Measurements from ENCODE around the gene DCTN4. TPM values are rescaled to one million over a fixed set of nuclear protein-coding genes. Genes with fewer than 3 reads are reported as not detected.

Gene DCTN4
- total RNA-seq, 5 donors from 2014 or later (not counting 1 experiment from before 2014, with no cell fraction given) = 36.9 to 79.8 (median 38.4) TPM

DNA sequence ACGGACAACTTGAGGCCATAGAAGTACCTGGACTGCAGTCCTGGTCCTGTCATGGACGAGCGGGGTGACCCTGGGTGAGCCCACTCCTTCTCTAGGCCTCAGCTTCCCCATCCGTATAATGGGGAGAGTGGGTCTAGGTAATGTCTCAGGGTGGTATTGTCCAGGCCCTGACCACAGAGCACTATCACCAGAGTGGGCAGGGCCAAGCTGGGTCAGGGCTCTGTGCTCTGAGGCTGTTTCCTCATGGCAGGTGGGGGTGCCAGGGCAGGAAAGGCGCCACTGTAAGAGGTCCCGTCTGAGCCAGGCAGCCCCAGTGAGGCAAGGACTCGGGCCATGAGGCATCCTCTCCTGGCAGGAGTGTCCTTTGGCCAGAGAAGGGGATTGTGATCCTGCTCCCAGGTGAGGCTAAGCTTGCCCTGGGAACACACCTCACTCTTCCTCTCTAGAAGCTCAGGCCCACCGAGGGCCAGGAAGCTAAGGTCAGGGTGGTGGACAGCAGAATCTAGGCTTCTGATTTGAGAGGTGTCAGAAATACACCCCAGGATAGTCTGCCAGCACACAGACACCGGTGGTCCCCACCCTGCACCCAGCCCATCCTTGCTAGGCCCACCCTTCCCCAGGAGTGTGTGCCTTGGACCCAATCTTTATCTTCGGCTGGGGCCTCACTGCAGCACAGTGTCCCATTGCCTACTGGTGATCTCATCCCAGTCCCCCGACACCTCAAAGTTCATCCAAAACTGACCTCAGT is 99.3 kb downstream of the DCTN4 start:
- H3K27ac Mint-ChIP-seq = no peak overlapping the region
- ATAC-seq (replicated peaks in 1 of 4) (no peak), DNase-seq (no peak)
- ChIA-PET POLR2A (no interaction called here), CTCF (no interaction called here)
- Histone ChIP-seq H3K4me1 (ENCODE audit: control insufficient read depth in 1 of 2, extremely low read depth in 1 of 2, insufficient read depth in 2 of 2, low read length in 2 of 2) (peaks cover 0 to 13% of the 10 kb centered on the region in 2 experiments), H3K4me3 (ENCODE audit: control insufficient read depth in 1 of 2, extremely low read depth in 1 of 2, low read length in 1 of 2) (no peak overlapping the region), H3K27me3 (replicated peaks in 1 of 2; ENCODE audit: control insufficient read depth in 2 of 2, extremely low read depth in 1 of 2, insufficient read depth in 2 of 2, low read length in 1 of 2) (peaks cover 0 to 24% of the 10 kb centered on the region in 2 experiments), H3K36me3 (ENCODE audit: control insufficient read depth in 2 of 2, extremely low read depth in 1 of 2, insufficient read depth in 1 of 2, low read length in 1 of 2) (no peaks in the 10 kb centered on the region), H3K27ac (ENCODE audit: low read length) (no peak overlapping the region), H3K9me3 (no peaks in the 10 kb centered on the region)
- no peaks in the 10 kb centered on the region for H3K36me3 Mint-ChIP-seq
- no peaks in the 10 kb centered on the region for H3K9me3 Mint-ChIP-seq
- peaks cover 3 to 9% of the 10 kb centered on the region in 2 donors for H3K27me3 Mint-ChIP-seq
- peaks cover 3 to 10% (median 7%) of the 10 kb centered on the region in 3 donors for H3K4me1 Mint-ChIP-seq
- WGBS (ENCODE audit: insufficient coverage) = 85% methylated on average over 6 of the region's 11 CpGs
- H3K4me3 Mint-ChIP-seq = no peak overlapping the region

DNA sequence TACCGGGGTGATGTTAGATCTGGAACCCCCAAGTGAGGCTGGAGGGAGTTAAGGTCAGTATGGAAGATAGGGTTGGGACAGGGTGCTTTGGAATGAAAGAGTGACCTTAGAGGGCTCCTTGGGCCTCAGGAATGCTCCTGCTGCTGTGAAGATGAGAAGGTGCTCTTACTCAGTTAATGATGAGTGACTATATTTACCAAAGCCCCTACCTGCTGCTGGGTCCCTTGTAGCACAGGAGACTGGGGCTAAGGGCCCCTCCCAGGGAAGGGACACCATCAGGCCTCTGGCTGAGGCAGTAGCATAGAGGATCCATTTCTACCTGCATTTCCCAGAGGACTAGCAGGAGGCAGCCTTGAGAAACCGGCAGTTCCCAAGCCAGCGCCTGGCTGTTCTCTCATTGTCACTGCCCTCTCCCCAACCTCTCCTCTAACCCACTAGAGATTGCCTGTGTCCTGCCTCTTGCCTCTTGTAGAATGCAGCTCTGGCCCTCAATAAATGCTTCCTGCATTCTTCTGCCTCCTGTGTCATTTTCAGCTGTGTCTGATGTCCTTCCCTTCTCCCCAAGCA is 100.0 kb downstream of the DCTN4 start:
- ChIA-PET POLR2A (interaction anchor here in 1 of 2 donors (0.6 kb wide), 1 partner anchor 14 kb away, joined by 3 read pairs; no protein-coding TSS in a partner anchor), CTCF (interaction anchor here (0.6 to 1.3 kb wide), 2 partner anchors 125 to 200 kb away, joined by 4 to 5 read pairs; no protein-coding TSS in a partner anchor)
- H3K27me3 Mint-ChIP-seq = peaks cover 0 to 9% of the 10 kb centered on the region in 2 donors
- no peaks in the 10 kb centered on the region for H3K36me3 ChIP-seq (ENCODE audit: control insufficient read depth in 2 of 2, extremely low read depth in 1 of 2, insufficient read depth in 1 of 2, low read length in 1 of 2)
- ATAC-seq (replicated peaks in 1 of 4) (no peak), DNase-seq (no peak)
- H3K4me1 Mint-ChIP-seq = peaks cover 3 to 10% (median 7%) of the 10 kb centered on the region in 3 donors
- no peaks in the 10 kb centered on the region for H3K9me3 Mint-ChIP-seq
- H3K4me3 Mint-ChIP-seq = no peak overlapping the region
- 0% methylated on average over 1 of the region's 3 CpGs for WGBS (ENCODE audit: insufficient coverage)
- H3K36me3 Mint-ChIP-seq = no peaks in the 10 kb centered on the region
- peaks cover 0 to 24% of the 10 kb centered on the region in 2 experiments for H3K27me3 ChIP-seq (replicated peaks in 1 of 2; ENCODE audit: control insufficient read depth in 2 of 2, extremely low read depth in 1 of 2, insufficient read depth in 2 of 2, low read length in 1 of 2)
- H3K27ac ChIP-seq (ENCODE audit: low read length) = no peak overlapping the region
- H3K4me1 ChIP-seq (ENCODE audit: control insufficient read depth in 1 of 2, extremely low read depth in 1 of 2, insufficient read depth in 2 of 2, low read length in 2 of 2) = peaks cover 0 to 13% of the 10 kb centered on the region in 2 experiments
- no peak overlapping the region for H3K4me3 ChIP-seq (ENCODE audit: control insufficient read depth in 1 of 2, extremely low read depth in 1 of 2, low read length in 1 of 2)
- H3K27ac Mint-ChIP-seq = no peak overlapping the region
- H3K9me3 ChIP-seq = no peaks in the 10 kb centered on the region

Other genes starting within 250 kb of the DCTN4 start
- gene SYNPO, start 118.4 kb downstream of the DCTN4 start, total RNA-seq = 1 to 10 TPM in 3 of 5 donors, under 1 TPM in 2; 0.09 to 1.9 (median 1.0) TPM
- not detected for gene MYOZ3, start 97.8 kb downstream of the DCTN4 start, total RNA-seq
- 10 to 100 TPM; 73.3 to 98.8 (median 82.3) TPM for gene RBM22, start 58.0 kb downstream of the DCTN4 start, total RNA-seq
- 1 to 10 TPM; 2.8 to 9.1 (median 5.7) TPM for gene SMIM3, start 19.7 kb upstream of the DCTN4 start, total RNA-seq
- gene IRGM, start 87.5 kb upstream of the DCTN4 start, total RNA-seq = 1 to 10 TPM; 2.1 to 3.9 (median 2.9) TPM
- 1 to 10 TPM in 4 of 5 donors, under 1 TPM in 1; 0.86 to 2.8 (median 1.5) TPM for gene ZNF300, start 146.0 kb upstream of the DCTN4 start, total RNA-seq